ENCODE measurements around the gene C9orf85. TPM values are rescaled to one million over a fixed set of nuclear protein-coding genes. Genes with fewer than 3 reads are reported as not detected.

Gene C9orf85
- polyA plus RNA-seq, 1 donor from 2014 or later: 20.3 TPM

DNA sequence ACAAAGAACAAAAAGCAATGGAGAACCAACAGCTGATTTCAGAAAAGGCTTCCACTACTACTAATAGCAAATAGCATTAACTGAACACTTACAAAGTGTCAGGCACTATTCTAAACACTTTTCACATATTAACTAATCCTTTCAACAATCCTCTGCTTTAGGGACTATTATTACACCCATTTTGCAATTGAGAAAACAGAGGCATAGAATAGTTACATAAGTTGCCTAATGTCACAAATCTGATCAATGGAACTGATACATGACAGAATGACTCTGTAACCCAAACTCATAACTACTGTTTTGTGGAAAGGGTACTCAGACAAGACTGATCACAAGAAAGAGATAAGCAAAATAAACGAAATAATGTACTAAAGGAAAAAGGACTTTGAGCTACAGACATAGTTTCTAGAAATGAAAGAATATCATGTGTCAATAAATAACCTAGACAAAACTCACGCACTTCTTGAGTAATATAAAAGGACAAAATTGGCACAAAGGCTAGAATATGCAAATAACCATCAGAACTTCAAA lies 31.7 kb upstream of the C9orf85 start:
- Histone ChIP-seq H3K9me3 (ENCODE audit: low read length) (peaks cover 4% of the 10 kb centered on the region), H3K79me2 (replicated peaks; ENCODE audit: insufficient read depth, low read length) (peaks cover 91% of the 10 kb centered on the region), H3K4me3 (ENCODE audit: low read length) (no peak overlapping the region), H3K9me2 (ENCODE audit: insufficient read depth, low read length) (no peaks in the 10 kb centered on the region), H3K4me2 (ENCODE audit: low read length) (no peak overlapping the region), H4K20me1 (ENCODE audit: insufficient read depth) (no peaks in the 10 kb centered on the region), H3F3A (ENCODE audit: insufficient read depth, low read length, poor library complexity, severe bottlenecking) (no peaks in the 10 kb centered on the region), H3K9ac (ENCODE audit: low read length) (no peak overlapping the region), H2AFZ (ENCODE audit: low read depth, low read length) (no peak overlapping the region), H3K27me3 (ENCODE audit: insufficient read depth, low read depth, low read length) (no peaks in the 10 kb centered on the region), H3K36me3 (ENCODE audit: insufficient read depth, low read length) (no peaks in the 10 kb centered on the region), H3K27ac (ENCODE audit: low read length) (no peak overlapping the region)
- no peak for TF ChIP-seq REST (IDR thresholded peaks at IDR 0.05; ENCODE audit: borderline replicate concordance)

DNA sequence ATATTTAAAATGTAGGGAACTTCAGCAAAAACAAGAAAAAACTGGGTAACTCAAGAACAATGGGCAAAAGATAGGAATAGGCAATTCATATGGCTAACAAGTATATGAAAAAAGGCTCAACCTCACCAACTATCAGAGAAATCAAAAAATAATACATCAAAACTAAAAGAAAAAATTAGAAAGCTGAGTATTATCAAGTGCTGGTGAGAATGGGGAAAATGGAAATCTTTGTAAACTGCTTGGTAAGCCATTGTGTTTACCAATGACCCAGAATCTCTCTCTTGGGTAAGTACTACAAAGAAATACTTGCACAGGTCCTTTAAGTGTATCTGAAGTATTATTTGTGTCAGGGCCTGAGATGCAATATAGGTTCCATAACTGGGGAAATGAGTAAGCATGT lies 27.4 kb upstream of the C9orf85 start:
- no peaks in the 10 kb centered on the region for H3F3A ChIP-seq (ENCODE audit: insufficient read depth, low read length, poor library complexity, severe bottlenecking)
- no peaks in the 10 kb centered on the region for H3K27me3 ChIP-seq (ENCODE audit: insufficient read depth, low read depth, low read length)
- H4K20me1 ChIP-seq (ENCODE audit: insufficient read depth): no peaks in the 10 kb centered on the region
- H2AFZ ChIP-seq (ENCODE audit: low read depth, low read length): no peak overlapping the region
- no peaks in the 10 kb centered on the region for H3K36me3 ChIP-seq (ENCODE audit: insufficient read depth, low read length)
- H3K9me2 ChIP-seq (ENCODE audit: insufficient read depth, low read length): no peaks in the 10 kb centered on the region
- peaks cover 4% of the 10 kb centered on the region for H3K9me3 ChIP-seq (ENCODE audit: low read length)
- H3K4me3 ChIP-seq (ENCODE audit: low read length): no peak overlapping the region
- TF ChIP-seq REST (IDR thresholded peaks at IDR 0.05; ENCODE audit: borderline replicate concordance) (no peak), MXI1 (conservative IDR thresholded peaks at IDR 0.05; ENCODE audit: poor library complexity, severe bottlenecking) (no peak), SMC3 (conservative IDR thresholded peaks at IDR 0.05; ENCODE audit: poor library complexity) (no peak), RAD21 (conservative IDR thresholded peaks at IDR 0.05) (no peak), EP300 (conservative IDR thresholded peaks at IDR 0.05; ENCODE audit: poor library complexity, severe bottlenecking) (no peak), POLR2AphosphoS5 (IDR thresholded peaks at IDR 0.05) (no peak), CTCF (IDR thresholded peaks at IDR 0.05; ENCODE audit: poor library complexity, severe bottlenecking) (no peak), EZH2 (IDR thresholded peaks at IDR 0.05; ENCODE audit: borderline replicate concordance, insufficient read depth, low read length, poor library complexity, severe bottlenecking) (no peak), TAF1 (IDR thresholded peaks at IDR 0.05; ENCODE audit: low read depth) (no peak)
- H3K4me2 ChIP-seq (ENCODE audit: low read length): no peak overlapping the region
- no peak overlapping the region for H3K9ac ChIP-seq (ENCODE audit: low read length)
- H3K27ac ChIP-seq (ENCODE audit: low read length): no peak overlapping the region
- H3K79me2 ChIP-seq (replicated peaks; ENCODE audit: insufficient read depth, low read length): peaks cover 93% of the 10 kb centered on the region

Measured in neural cell (in vitro differentiated cells).